Measurements from ENCODE around the gene NGF.

DNA sequence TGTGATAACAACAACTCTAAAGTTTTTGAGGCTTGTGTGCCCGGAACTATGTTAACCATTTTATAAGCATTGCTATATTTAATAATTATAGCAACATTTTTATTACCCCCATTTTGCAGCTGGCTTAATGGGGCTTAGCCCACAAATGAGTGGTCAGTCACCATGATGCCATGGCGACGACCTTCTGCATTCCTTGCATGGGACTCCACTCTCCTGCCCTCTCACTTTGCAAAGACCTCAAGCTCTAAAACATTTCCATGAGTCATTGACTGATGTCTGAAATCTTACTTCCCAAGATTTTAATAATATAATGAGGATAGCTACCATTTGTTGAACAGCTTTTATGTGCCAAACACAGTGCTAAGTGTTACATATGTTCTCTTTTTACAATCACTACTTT lies 15.4 kb downstream of the NGF start:
- TF ChIP-seq, protein P1, sequence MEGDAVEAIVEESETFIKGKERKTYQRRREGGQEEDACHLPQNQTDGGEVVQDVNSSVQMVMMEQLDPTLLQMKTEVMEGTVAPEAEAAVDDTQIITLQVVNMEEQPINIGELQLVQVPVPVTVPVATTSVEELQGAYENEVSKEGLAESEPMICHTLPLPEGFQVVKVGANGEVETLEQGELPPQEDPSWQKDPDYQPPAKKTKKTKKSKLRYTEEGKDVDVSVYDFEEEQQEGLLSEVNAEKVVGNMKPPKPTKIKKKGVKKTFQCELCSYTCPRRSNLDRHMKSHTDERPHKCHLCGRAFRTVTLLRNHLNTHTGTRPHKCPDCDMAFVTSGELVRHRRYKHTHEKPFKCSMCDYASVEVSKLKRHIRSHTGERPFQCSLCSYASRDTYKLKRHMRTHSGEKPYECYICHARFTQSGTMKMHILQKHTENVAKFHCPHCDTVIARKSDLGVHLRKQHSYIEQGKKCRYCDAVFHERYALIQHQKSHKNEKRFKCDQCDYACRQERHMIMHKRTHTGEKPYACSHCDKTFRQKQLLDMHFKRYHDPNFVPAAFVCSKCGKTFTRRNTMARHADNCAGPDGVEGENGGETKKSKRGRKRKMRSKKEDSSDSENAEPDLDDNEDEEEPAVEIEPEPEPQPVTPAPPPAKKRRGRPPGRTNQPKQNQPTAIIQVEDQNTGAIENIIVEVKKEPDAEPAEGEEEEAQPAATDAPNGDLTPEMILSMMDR (IDR thresholded peaks at IDR 0.05): no peak
- TF ChIP-seq EZH2 (IDR thresholded peaks at IDR 0.05; ENCODE audit: borderline replicate concordance, insufficient read depth, low read depth, low read length, poor library complexity, severe bottlenecking): no peak
